IMR-90 (cell line): ENCODE results near the gene IMP3. TPM values are rescaled to one million over a fixed set of nuclear protein-coding genes. Genes with fewer than 3 reads are reported as not detected.

Source experiments
- ATAC-seq: fragments of 200-7000 bp; cut with Tn5 transposase; 2 replicates; pipeline ENCODE4 v1.9.1; 2020; ENCODE audit warnings: low read depth, mild to moderate bottlenecking, moderate library complexity
- BruUV-seq: library from RNA; stranded (reverse); fragments of 400-500 nt; replicated peaks from 2 replicates; lab custom pipeline; 2021; lab: Mats Ljungman, UMichigan
- CTCF ChIA-PET: fragments of 300-600 bp; formaldehyde crosslinking; extraction: SDS; loops from one replicate; lab custom pipeline; 2021; ENCODE audit warnings: antibody characterized with exemption; lab: Yijun Ruan, JAX
- POLR2A ChIA-PET: fragments of 300-600 bp; sonication (Branson Sonifier 250); formaldehyde crosslinking; loops from one replicate; lab custom pipeline; 2022; ENCODE audit warnings: antibody characterized with exemption; ENCODE audit not compliant: unreplicated experiment; lab: Charles Lee
- DNase-seq: peaks from one replicate; pipeline ENCODE4 v3.0.0; 2013
- H2AFZ ChIP-seq: replicated peaks from 2 replicates; pipeline ENCODE3; 2013; ENCODE audit warnings: low read length, mild to moderate bottlenecking; ENCODE audit not compliant: poor library complexity
- H2AK5ac ChIP-seq: 2 replicates; pipeline ENCODE4 v1.6.1; 2013; ENCODE audit warnings: low read depth, low read length, inconsistent platforms
- H2AK9ac ChIP-seq: replicated peaks from 2 replicates; pipeline ENCODE3; 2013; ENCODE audit warnings: mild to moderate bottlenecking, low read depth, low read length, moderate library complexity; ENCODE audit not compliant: poor library complexity
- H2BK120ac ChIP-seq: 2 replicates; pipeline ENCODE4 v1.6.1; 2013; ENCODE audit warnings: low read depth, low read length, inconsistent platforms
- H2BK15ac ChIP-seq: 3 replicates; pipeline ENCODE4 v1.6.1; 2013; ENCODE audit warnings: low read depth, low read length, inconsistent platforms
- H2BK20ac ChIP-seq: 2 replicates; pipeline ENCODE4 v1.6.1; 2013; ENCODE audit warnings: low read depth, mild to moderate bottlenecking, inconsistent platforms, low read length, moderate library complexity
- H2BK5ac ChIP-seq: 2 replicates; pipeline ENCODE4 v1.6.1; 2013; ENCODE audit warnings: mild to moderate bottlenecking, low read depth, low read length, inconsistent platforms; ENCODE audit not compliant: poor library complexity, severe bottlenecking
- H3K14ac ChIP-seq: replicated peaks from 2 replicates; pipeline ENCODE4 v1.6.1; 2013; ENCODE audit warnings: low read depth, low read length, inconsistent platforms
- H3K18ac ChIP-seq: 2 replicates; pipeline ENCODE4 v1.6.1; 2013; ENCODE audit warnings: low read depth, low read length, control low read depth
- H3K23ac ChIP-seq: 2 replicates; pipeline ENCODE4 v1.6.1; 2013; ENCODE audit warnings: low read depth, low read length, inconsistent platforms
- H3K27ac ChIP-seq: 2 replicates; pipeline ENCODE4 v1.5.1; 2013; ENCODE audit warnings: mild to moderate bottlenecking, control low read depth, low read length; ENCODE audit not compliant: insufficient read depth
- H3K27me3 ChIP-seq: 2 replicates; pipeline ENCODE4 v1.6.1; 2013; ENCODE audit warnings: low read length; ENCODE audit not compliant: control insufficient read depth, insufficient read depth
- H3K36me3 ChIP-seq: 2 replicates; pipeline ENCODE4 v1.6.1; 2013; ENCODE audit warnings: low read length, mixed read lengths; ENCODE audit not compliant: control insufficient read depth, insufficient read depth
- H3K4ac ChIP-seq: 2 replicates; pipeline ENCODE4 v1.6.1; 2013; ENCODE audit warnings: low read depth, low read length, inconsistent platforms
- H3K4me1 ChIP-seq: 2 replicates; pipeline ENCODE4 v1.6.1; 2013; ENCODE audit warnings: low read length, mixed read lengths; ENCODE audit not compliant: control insufficient read depth, insufficient read depth
- H3K4me2 ChIP-seq: 2 replicates; pipeline ENCODE4 v1.6.1; 2013; ENCODE audit warnings: low read depth, mild to moderate bottlenecking, control low read depth, low read length, moderate library complexity
- H3K4me3 ChIP-seq: 2 replicates; pipeline ENCODE4 v1.5.1; 2013; ENCODE audit warnings: low read depth, mild to moderate bottlenecking, control low read depth, low read length, moderate library complexity; ENCODE audit not compliant: insufficient read depth
- H3K56ac ChIP-seq: 2 replicates; pipeline ENCODE4 v1.6.1; 2013; ENCODE audit warnings: low read length, inconsistent platforms; ENCODE audit not compliant: insufficient read depth; ENCODE audit errors: extremely low read depth
- H3K79me1 ChIP-seq, 2 experiments: 2 replicates each; pipeline ENCODE4 v1.6.1; 2013; ENCODE audit warnings: low read length in 2 of 2, inconsistent platforms in 1 of 2, low read depth in 1 of 2
- H3K9ac ChIP-seq: 2 replicates; pipeline ENCODE4 v1.6.1; 2013; ENCODE audit warnings: low read depth, low read length, control low read depth
- H3K9me1 ChIP-seq: 2 replicates; pipeline ENCODE4 v1.6.1; 2013; ENCODE audit warnings: low read length, inconsistent platforms; ENCODE audit not compliant: insufficient read depth
- H3K9me3 ChIP-seq: 2 replicates; pipeline ENCODE4 v1.6.1; 2013; ENCODE audit warnings: low read length; ENCODE audit not compliant: control insufficient read depth, insufficient read depth
- H4K20me1 ChIP-seq: 2 replicates; pipeline ENCODE4 v1.6.1; 2013; ENCODE audit warnings: low read length, inconsistent platforms; ENCODE audit not compliant: insufficient read depth
- H4K5ac ChIP-seq: 2 replicates; pipeline ENCODE4 v1.6.1; 2013; ENCODE audit warnings: mild to moderate bottlenecking, low read depth, low read length, control low read depth
- H4K8ac ChIP-seq, 2 experiments: 2 replicates each; pipeline ENCODE4 v1.6.1; 2013; ENCODE audit warnings: low read depth in 2 of 2, low read length in 2 of 2, control low read depth in 1 of 2, inconsistent platforms in 1 of 2
- H4K91ac ChIP-seq: 2 replicates; pipeline ENCODE4 v1.6.1; 2013; ENCODE audit warnings: low read depth, low read length, inconsistent platforms; ENCODE audit not compliant: insufficient read depth
- CEBPB ChIP-seq: IDR thresholded peaks from 2 replicates; pipeline ENCODE4 v1.6.1; 2012; ENCODE audit warnings: low read depth, low read length, improper control_type of control experiment
- NFE2L2 ChIP-seq: fragments of 150-350 bp; IDR thresholded peaks from 2 replicates; pipeline ENCODE4 v1.6.1; 2016; ENCODE audit warnings: low read depth, mild to moderate bottlenecking, low read length
- POLR2A ChIP-seq: IDR thresholded peaks from 2 replicates; pipeline ENCODE4 v1.6.1; 2012; ENCODE audit warnings: mild to moderate bottlenecking, low read depth, low read length
- RAD21 ChIP-seq: IDR thresholded peaks from 2 replicates; pipeline ENCODE4 v1.6.1; 2012; ENCODE audit warnings: low read length, improper control_type of control experiment
- RFX5 ChIP-seq: IDR thresholded peaks from 2 replicates; pipeline ENCODE4 v1.8.0; 2012; ENCODE audit warnings: low read depth, mild to moderate bottlenecking, low read length, moderate library complexity
- WGBS, 2 experiments: methylation state at CpG; one replicate each; pipeline versions ENCODE4 v1.1.5 to v1.1.7; 2013; ENCODE audit warnings: missing lambda C conversion rate in 2 of 2; ENCODE audit not compliant: insufficient read length in 1 of 2; ENCODE audit errors: extremely low coverage in 2 of 2; 5-methylcytosine and 5-hydroxymethylcytosine counted together
- dilution Hi-C: fragments of 300-500 bp; cut with HindIII; formaldehyde crosslinking; loops from one replicate; pipeline ENCODE4 v1.14.3; 2018; ENCODE audit warnings: low sequenced_read_pairs; ENCODE audit not compliant: unreplicated experiment
- in situ Hi-C: fragments of 300-500 bp; cut with MboI; formaldehyde crosslinking; loops from 3 replicates; pipeline ENCODE4 v1.14.3; 2019; ENCODE audit warnings: low sequenced_read_pairs, inconsistent platforms, mixed read lengths
- intact Hi-C: fragments of 100-400 bp; cut with micrococcal nuclease; formaldehyde crosslinking; loops from 2 replicates; pipeline ENCODE4 v1.10.0; 2022
- polyA plus RNA-seq, 3 experiments: library from polyadenylated mRNA; depleted of rRNA; stranded (reverse); fragments of >200 nt; gene quantifications; 2 replicates each; pipeline ENCODE4 v1.2.3, GENCODE V29; 2012; ENCODE audit warnings: low replicate concordance in 1 of 3
- total RNA-seq: library from RNA; depleted of rRNA; stranded (reverse); fragments of >200 nt; gene quantifications from 2 replicates; pipeline ENCODE4 v1.2.3, GENCODE V29; 2012

IMP3 gene
- total and polyA plus RNA-seq, 2 of the 4 experiments (the other 2 are of a cell fraction), result 42.1 to 59.3 TPM

- no peak for TF ChIP-seq NFE2L2
- no peak for TF ChIP-seq RFX5
Observed at GRCh38 chr15:75620841-75621391, 19.1 kb downstream of the IMP3 start (continued).

- Histone ChIP-seq H4K91ac (0 out of 2 replicates have a peak overlapping the region, but pooled peaks have one; percentile 7), H3K27me3 (no peaks in the 10 kb centered on the region), H2BK120ac (peak overlapping the region; percentile 76; the same call in 1 of the 2 replicates), H2BK20ac (no peak overlapping the region), H3K4me2 (peak overlapping the region; percentile 74), H3K4me1 (peaks cover 9% of the 10 kb centered on the region), H4K5ac (peak overlapping the region; percentile 31; the same call in 1 of the 2 replicates), H2BK15ac (peak overlapping the region; percentile 31; the same call in 1 of the 3 replicates), H3K27ac (peak overlapping the region; percentile 78), H3K79me1 (peaks cover 14 to 46% of the 10 kb centered on the region in 2 experiments; a peak in 3 of 4 replicates), H3K14ac (peak overlapping the region; percentile 96), H2AK9ac (peak overlapping the region; percentile 66), H4K8ac (peak overlapping the region in 1 of 2 experiments; percentile 83; a peak in 2 of 4 replicates), H3K23ac (peak overlapping the region; percentile 78; the same call in 1 of the 2 replicates), H2AFZ (peak overlapping the region; percentile 53), H3K36me3 (peaks cover 31% of the 10 kb centered on the region), H3K9ac (peak overlapping the region; percentile 42; the same call in 1 of the 2 replicates), H3K56ac (peak overlapping the region; percentile 25), H2BK5ac (peak overlapping the region; percentile 83), H3K9me1 (peaks cover 4% of the 10 kb centered on the region; the same call in 1 of the 2 replicates), H3K4ac (peak overlapping the region; percentile 72; the same call in 1 of the 2 replicates), H3K4me3 (no peak overlapping the region), H3K18ac (peak overlapping the region; percentile 40), H4K20me1 (peaks cover 7% of the 10 kb centered on the region; the same call in 1 of the 2 replicates), H3K9me3 (no peaks in the 10 kb centered on the region), H2AK5ac (peak overlapping the region; percentile 44; the same call in 1 of the 2 replicates)
- peak; percentile 39 for DNase-seq
- POLR2A ChIA-PET, result interaction anchor here (0.8 kb wide), 1 partner anchor 27 kb away, joined by 3 read pairs; the partner anchor contains the start of gene SNX33
- TF ChIP-seq RAD21 (no peak), POLR2A (no peak), CEBPB (peak; percentile 57)
- no CpG with 5 or more reads among the region's 4 CpGs for WGBS, 2 experiments
- in situ Hi-C loops (no loop called here), intact Hi-C loops (loop anchor here (5.0 to 10.0 kb wide), 2 partner anchors 43 to 55 kb away; partner anchors contain the start of gene PTPN9), dilution Hi-C loops (no loop called here)
- CTCF ChIA-PET, result interaction anchor here (0.8 to 1.3 kb wide), 5 partner anchors 12 to 127 kb away, joined by 3 to 4 read pairs (median 3); no protein-coding TSS in a partner anchor
- BruUV-seq, result no TSS peak
- peak; percentile 53 for ATAC-seq
Observed at GRCh38 chr15:75620058-75620820, 19.8 kb downstream of the IMP3 start.
